ENCODE data around the gene LRPAP1.

LRPAP1 gene

GRCh38 chr4:3526456-3526855 lies 5.8 kb downstream of the LRPAP1 start:
- peaks cover 14% of the 10 kb centered on the region for H3K36me3 ChIP-seq (replicated peaks)
- H3K27ac ChIP-seq: no peak overlapping the region
- TF ChIP-seq, protein P1, sequence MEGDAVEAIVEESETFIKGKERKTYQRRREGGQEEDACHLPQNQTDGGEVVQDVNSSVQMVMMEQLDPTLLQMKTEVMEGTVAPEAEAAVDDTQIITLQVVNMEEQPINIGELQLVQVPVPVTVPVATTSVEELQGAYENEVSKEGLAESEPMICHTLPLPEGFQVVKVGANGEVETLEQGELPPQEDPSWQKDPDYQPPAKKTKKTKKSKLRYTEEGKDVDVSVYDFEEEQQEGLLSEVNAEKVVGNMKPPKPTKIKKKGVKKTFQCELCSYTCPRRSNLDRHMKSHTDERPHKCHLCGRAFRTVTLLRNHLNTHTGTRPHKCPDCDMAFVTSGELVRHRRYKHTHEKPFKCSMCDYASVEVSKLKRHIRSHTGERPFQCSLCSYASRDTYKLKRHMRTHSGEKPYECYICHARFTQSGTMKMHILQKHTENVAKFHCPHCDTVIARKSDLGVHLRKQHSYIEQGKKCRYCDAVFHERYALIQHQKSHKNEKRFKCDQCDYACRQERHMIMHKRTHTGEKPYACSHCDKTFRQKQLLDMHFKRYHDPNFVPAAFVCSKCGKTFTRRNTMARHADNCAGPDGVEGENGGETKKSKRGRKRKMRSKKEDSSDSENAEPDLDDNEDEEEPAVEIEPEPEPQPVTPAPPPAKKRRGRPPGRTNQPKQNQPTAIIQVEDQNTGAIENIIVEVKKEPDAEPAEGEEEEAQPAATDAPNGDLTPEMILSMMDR (IDR thresholded peaks at IDR 0.05; ENCODE audit: low read depth, low read length, missing control alignments): no peak

DNA sequence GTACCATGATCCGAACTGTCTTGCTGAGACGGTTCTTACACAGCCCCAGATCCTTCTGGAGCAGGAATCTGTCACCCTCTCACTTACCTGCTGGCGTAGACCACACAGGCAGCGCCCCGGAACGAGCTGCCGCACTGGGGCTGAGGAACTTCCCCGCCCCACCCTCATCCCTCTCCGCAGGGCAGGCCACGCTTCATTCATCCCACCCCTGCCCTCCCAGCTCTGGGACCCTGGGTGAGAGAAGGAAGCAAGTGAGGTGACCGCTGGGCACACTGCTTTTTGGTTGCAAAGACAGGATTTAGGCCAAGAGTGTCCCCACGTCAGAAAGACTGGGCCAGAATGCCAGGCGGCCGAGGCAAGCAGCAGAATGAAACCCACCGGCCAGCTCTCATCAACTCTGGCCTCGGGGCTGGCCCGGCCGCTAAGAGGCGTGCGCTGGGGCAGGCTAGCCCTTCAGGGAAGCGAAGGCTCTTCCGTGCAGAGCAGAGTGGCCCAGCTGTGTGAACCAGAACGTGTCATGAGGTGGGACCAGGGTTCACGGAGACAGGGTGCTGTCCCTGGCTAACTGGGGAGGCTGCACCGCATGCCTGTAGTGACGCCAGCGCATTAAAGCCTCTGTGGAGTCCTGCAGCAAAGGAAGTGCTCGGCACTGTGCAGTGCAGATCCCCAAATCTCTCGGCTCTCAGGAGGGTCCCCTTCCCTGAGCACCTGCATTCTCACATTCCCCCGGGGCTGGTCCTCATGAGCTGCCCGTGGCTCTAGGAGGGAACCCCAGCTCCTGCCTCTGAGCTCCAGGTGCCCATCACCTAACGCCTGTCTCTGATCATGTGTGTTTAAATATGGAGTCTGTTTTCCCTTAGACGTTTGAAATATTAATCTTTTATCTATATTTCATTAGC lies 6.4 kb downstream of the LRPAP1 start:
- no peaks in the 10 kb centered on the region for H3K27me3 ChIP-seq (replicated peaks)
- in situ Hi-C loops (cut with HindIII; ENCODE audit: low pct_ligation_motif_present, low sequenced_read_pairs): no loop called here
- no peak overlapping the region for H3K27ac ChIP-seq
- H3K36me3 ChIP-seq (replicated peaks): peaks cover 17% of the 10 kb centered on the region
- no peak for DNase-seq
- no peak overlapping the region for H3K4me3 ChIP-seq (ENCODE audit: low read depth, low read length)
- TF ChIP-seq, protein P1 (IDR thresholded peaks at IDR 0.05; ENCODE audit: low read depth, low read length, missing control alignments): no peak

More at GRCh38 chr4:3526456-3526855, 5.8 kb downstream of the LRPAP1 start:
- Histone ChIP-seq H3K4me3 (ENCODE audit: low read depth, low read length) (no peak overlapping the region), H3K27me3 (replicated peaks) (no peaks in the 10 kb centered on the region)
- in situ Hi-C loops (cut with HindIII; ENCODE audit: low pct_ligation_motif_present, low sequenced_read_pairs): no loop called here
- no peak for DNase-seq

DNA sequence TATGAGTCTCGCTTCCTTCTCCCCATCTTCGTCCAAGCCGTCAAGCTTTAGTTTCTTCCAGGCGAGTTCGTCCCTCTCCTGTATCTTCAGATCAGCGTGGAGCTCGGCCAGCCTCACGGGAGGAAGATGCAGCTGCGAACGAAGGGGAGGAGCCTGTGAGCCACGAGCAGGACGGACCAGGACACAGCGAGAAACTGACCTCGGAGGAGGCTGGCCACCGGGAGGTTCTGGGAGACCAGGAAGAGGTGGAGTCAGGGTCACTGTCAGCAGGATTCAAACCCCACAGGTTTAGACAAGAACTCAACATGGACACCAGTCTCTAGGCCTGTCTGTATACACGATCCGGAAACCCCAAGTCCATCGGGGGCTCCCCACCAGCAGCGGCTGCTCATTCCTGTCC lies 7.3 kb downstream of the LRPAP1 start:
- H3K27me3 ChIP-seq (replicated peaks): no peaks in the 10 kb centered on the region
- H3K4me3 ChIP-seq (ENCODE audit: low read depth, low read length): no peak overlapping the region
- in situ Hi-C loops (cut with HindIII; ENCODE audit: low pct_ligation_motif_present, low sequenced_read_pairs): no loop called here
- no peak for DNase-seq
- TF ChIP-seq, protein P1 (IDR thresholded peaks at IDR 0.05; ENCODE audit: low read depth, low read length, missing control alignments): no peak
- no peak overlapping the region for H3K27ac ChIP-seq
- H3K36me3 ChIP-seq (replicated peaks): peaks cover 20% of the 10 kb centered on the region

- DNase-seq: no peak
- TF ChIP-seq, protein P1 (IDR thresholded peaks at IDR 0.05; ENCODE audit: low read depth, low read length, missing control alignments): no peak
- in situ Hi-C loops (cut with HindIII; ENCODE audit: low pct_ligation_motif_present, low sequenced_read_pairs): no loop called here
- Histone ChIP-seq H3K4me3 (ENCODE audit: low read depth, low read length) (no peak overlapping the region), H3K27me3 (replicated peaks) (no peaks in the 10 kb centered on the region), H3K36me3 (replicated peaks) (peaks cover 26% of the 10 kb centered on the region), H3K27ac (no peak overlapping the region)
Observed at GRCh38 chr4:3524349-3524748, 7.9 kb downstream of the LRPAP1 start.

- no peaks in the 10 kb centered on the region for H3K27me3 ChIP-seq (replicated peaks)
- H3K27ac ChIP-seq: no peak overlapping the region
- peaks cover 28% of the 10 kb centered on the region for H3K36me3 ChIP-seq (replicated peaks)
- in situ Hi-C loops (cut with HindIII; ENCODE audit: low pct_ligation_motif_present, low sequenced_read_pairs): no loop called here
- H3K4me3 ChIP-seq (ENCODE audit: low read depth, low read length): no peak overlapping the region
- DNase-seq: no peak
- TF ChIP-seq, protein P1 (IDR thresholded peaks at IDR 0.05; ENCODE audit: low read depth, low read length, missing control alignments): no peak
Observed at GRCh38 chr4:3523628-3524221, 8.5 kb downstream of the LRPAP1 start.
